Fibroblast of skin of back (primary cell): ENCODE results near the gene TEX50.
"Not testable (repeated sequence)": the region's sequence is repeated elsewhere in the genome, so short reads cannot be mapped to it uniquely, and the experiment has no call there.

Experiments used
- DNase-seq: peaks from one replicate; pipeline ENCODE4 v3.0.0-alpha.2; 2013

The TEX50 gene

GRCh38 chr1:173663159-173663558 is 28.0 kb downstream of the TEX50 start:
- no peak for DNase-seq

- peak; percentile 52 for DNase-seq
Measured at GRCh38 chr1:173666646-173667045, 31.5 kb downstream of the TEX50 start.

- peak; percentile 46 for DNase-seq
Measured at GRCh38 chr1:173669491-173669941, 34.4 kb downstream of the TEX50 start, which contains the start of gene ANKRD45. TSS of gene ANKRD45 (minus strand) at chr1:173669851. CDS start at chr1:173659418, 10,433 bp downstream.

GRCh38 chr1:173674496-173674895 is 39.4 kb downstream of the TEX50 start:
- DNase-seq = not testable (repeated sequence)

- not testable (repeated sequence) for DNase-seq
Measured at GRCh38 chr1:173680152-173680551, 45.0 kb downstream of the TEX50 start.

DNA sequence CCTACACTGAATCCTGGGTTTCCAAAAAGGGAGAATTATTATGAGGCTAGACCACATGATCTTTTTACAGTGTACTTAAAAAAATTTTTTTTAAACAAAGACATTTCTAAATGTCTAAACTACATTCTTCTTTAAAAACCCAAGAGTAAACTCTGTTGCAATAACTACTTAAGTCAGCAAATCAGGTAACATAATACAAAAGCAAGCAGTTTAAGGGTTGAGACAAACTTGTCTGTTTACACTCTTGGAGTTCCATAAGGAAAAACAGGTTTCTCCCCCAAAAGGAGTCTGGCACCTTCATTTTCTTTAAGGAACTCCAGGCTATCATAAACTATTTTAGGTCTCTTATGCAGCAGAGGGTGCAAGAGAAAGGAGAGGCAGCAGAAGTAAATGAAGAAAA is 47.0 kb downstream of the TEX50 start:
- no peak for DNase-seq

GRCh38 chr1:173683838-173684237 is 48.7 kb downstream of the TEX50 start:
- not testable (repeated sequence) for DNase-seq

DNA sequence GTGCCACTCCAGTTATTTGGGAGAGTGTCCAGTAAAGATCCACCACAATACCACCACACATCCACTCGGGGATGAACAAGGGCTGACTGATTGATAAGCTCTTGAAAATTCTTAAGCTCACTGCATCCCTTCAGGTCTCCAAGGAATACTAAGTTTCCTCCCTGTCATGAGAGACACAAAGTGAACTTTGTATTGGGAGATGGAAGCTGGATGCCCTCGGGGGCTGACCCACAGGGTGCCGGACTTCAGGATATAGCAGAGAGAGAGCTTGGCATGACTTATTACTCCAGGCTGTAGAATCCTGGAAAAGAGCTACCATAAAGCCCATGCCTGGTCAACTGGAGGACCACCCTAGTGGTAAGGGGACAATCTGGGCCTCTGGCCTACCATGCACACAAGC is 50.0 kb downstream of the TEX50 start:
- DNase-seq = not testable (repeated sequence)
